ENCODE results near the gene PALB2.

DNA sequence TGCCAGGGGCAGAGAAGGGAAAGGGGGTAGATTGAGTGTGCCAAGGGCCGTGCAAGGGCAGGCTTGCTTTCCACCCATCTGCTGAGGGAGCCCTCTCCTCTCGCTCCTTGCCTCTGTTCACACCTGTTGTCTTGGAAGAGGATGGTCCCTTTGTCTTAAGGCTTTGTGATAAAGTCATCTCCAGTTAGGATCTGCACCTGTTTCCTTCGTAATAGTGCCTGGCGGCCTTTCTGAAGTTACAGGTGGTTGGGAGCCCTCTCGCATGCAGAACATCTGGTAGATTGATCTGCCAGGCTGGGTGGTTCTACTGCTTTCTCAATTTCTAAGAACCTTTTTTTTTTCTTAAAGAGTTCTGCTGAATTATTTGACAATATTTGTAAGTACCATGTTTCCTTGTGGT, 67.3 kb downstream of the PALB2 start:
- TF ChIP-seq, protein P1, sequence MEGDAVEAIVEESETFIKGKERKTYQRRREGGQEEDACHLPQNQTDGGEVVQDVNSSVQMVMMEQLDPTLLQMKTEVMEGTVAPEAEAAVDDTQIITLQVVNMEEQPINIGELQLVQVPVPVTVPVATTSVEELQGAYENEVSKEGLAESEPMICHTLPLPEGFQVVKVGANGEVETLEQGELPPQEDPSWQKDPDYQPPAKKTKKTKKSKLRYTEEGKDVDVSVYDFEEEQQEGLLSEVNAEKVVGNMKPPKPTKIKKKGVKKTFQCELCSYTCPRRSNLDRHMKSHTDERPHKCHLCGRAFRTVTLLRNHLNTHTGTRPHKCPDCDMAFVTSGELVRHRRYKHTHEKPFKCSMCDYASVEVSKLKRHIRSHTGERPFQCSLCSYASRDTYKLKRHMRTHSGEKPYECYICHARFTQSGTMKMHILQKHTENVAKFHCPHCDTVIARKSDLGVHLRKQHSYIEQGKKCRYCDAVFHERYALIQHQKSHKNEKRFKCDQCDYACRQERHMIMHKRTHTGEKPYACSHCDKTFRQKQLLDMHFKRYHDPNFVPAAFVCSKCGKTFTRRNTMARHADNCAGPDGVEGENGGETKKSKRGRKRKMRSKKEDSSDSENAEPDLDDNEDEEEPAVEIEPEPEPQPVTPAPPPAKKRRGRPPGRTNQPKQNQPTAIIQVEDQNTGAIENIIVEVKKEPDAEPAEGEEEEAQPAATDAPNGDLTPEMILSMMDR (conservative IDR thresholded peaks at IDR 0.05): no peak
- no peak for TF ChIP-seq EZH2 (IDR thresholded peaks at IDR 0.05; ENCODE audit: low read depth)
